H1 (cell line): ENCODE measurements around the gene AP1S1. TPM values are rescaled to one million over a fixed set of nuclear protein-coding genes. Genes with fewer than 3 reads are reported as not detected.

Source experiments
- CTCF ChIA-PET: fragments of 300-600 bp; sonication (Branson Sonifier 250); formaldehyde crosslinking; loops from one replicate; lab custom pipeline; 2021; ENCODE audit not compliant: partially characterized antibody; lab: Charles Lee
- POLR2A ChIA-PET: fragments of 300-600 bp; sonication (Branson Sonifier 250); formaldehyde crosslinking; loops from one replicate; lab custom pipeline; 2021; ENCODE audit warnings: inconsistent platforms; ENCODE audit not compliant: partially characterized antibody; lab: Charles Lee
- DNase-seq, 2 experiments: peaks; one replicate each; pipeline versions ENCODE4 v3.0.0 to v3.0.0-alpha.2; 2010 to 2022; ENCODE audit warnings: low spot score in 2 of 2, low read depth in 1 of 2, mixed read lengths in 1 of 2
- FAIRE-seq: peaks from 2 replicates; lab custom pipeline; 2011; peaks lifted over from hg19 to GRCh38; lab: Jason Lieb, UNC
- H2AFZ ChIP-seq: 2 replicates; pipeline ENCODE4 v1.8.1; 2012; ENCODE audit warnings: low read length, inconsistent platforms
- H2AK5ac ChIP-seq: 2 replicates; pipeline ENCODE4 v1.6.1; 2013; ENCODE audit warnings: low read depth, low read length
- H2BK120ac ChIP-seq: replicated peaks from 2 replicates; pipeline ENCODE3; 2013; ENCODE audit warnings: low read depth, low read length, inconsistent platforms
- H2BK12ac ChIP-seq: 2 replicates; pipeline ENCODE4 v1.6.1; 2013; ENCODE audit warnings: low read depth, low read length
- H2BK15ac ChIP-seq: 2 replicates; pipeline ENCODE4 v1.6.1; 2013; ENCODE audit warnings: low read length
- H2BK20ac ChIP-seq: 2 replicates; pipeline ENCODE4 v1.6.1; 2013; ENCODE audit warnings: low read length
- H2BK5ac ChIP-seq: 2 replicates; pipeline ENCODE4 v1.6.1; 2013; ENCODE audit warnings: low read depth, low read length
- H3K14ac ChIP-seq: 2 replicates; pipeline ENCODE4 v1.6.1; 2013; ENCODE audit warnings: inconsistent platforms; ENCODE audit not compliant: insufficient read length
- H3K18ac ChIP-seq: 2 replicates; pipeline ENCODE4 v1.6.1; 2013; ENCODE audit warnings: low read length; ENCODE audit errors: extremely low read depth
- H3K23ac ChIP-seq: 2 replicates; pipeline ENCODE4 v1.6.1; 2013; ENCODE audit warnings: inconsistent platforms; ENCODE audit not compliant: insufficient read length
- H3K23me2 ChIP-seq: 2 replicates; pipeline ENCODE4 v1.6.1; 2013; ENCODE audit warnings: low read depth, low read length
- H3K27ac ChIP-seq: 2 replicates; pipeline ENCODE4 v1.6.1; 2011; ENCODE audit warnings: low read depth, low read length, inconsistent platforms
- H3K27me3 ChIP-seq, 4 experiments: replicated peaks in 1 of 4; 1 replicate in 1 of 4; 2 replicates in 3 of 4; pipeline versions ENCODE4 v1.6.1 to v1.8.1; 2011 to 2013; ENCODE audit warnings: low read length in 3 of 4, mild to moderate bottlenecking in 3 of 4, inconsistent platforms in 2 of 4, mixed read lengths in 2 of 4, moderate library complexity in 1 of 4; ENCODE audit not compliant: control insufficient read depth in 3 of 4, insufficient read depth in 3 of 4; ENCODE audit errors: extremely low read depth in 1 of 4
- H3K36me3 ChIP-seq, 4 experiments: 2 replicates each; pipeline versions ENCODE4 v1.6.1 to v1.8.1; 2011 to 2013; ENCODE audit warnings: mild to moderate bottlenecking in 4 of 4, low read length in 3 of 4, moderate library complexity in 2 of 4, control low read depth in 1 of 4, inconsistent platforms in 1 of 4; ENCODE audit not compliant: insufficient read depth in 4 of 4, control insufficient read depth in 2 of 4
- H3K4ac ChIP-seq: replicated peaks from 2 replicates; pipeline ENCODE3; 2013; ENCODE audit warnings: low read length, low read depth, mixed read lengths, inconsistent platforms; ENCODE audit not compliant: insufficient read length
- H3K4me1 ChIP-seq, 4 experiments: replicated peaks in 1 of 4; 1 replicate in 1 of 4; 2 replicates in 3 of 4; pipeline versions ENCODE4 v1.6.1 to v1.8.1; 2011 to 2013; ENCODE audit warnings: low read length in 3 of 4, inconsistent platforms in 2 of 4, mixed read lengths in 1 of 4; ENCODE audit not compliant: insufficient read depth in 4 of 4, control insufficient read depth in 3 of 4
- H3K4me2 ChIP-seq, 2 experiments: 2 replicates each; pipeline versions ENCODE4 v1.6.1 to v1.8.1; 2011 to 2013; ENCODE audit warnings: low read depth in 2 of 2, low read length in 2 of 2, control low read depth in 1 of 2, inconsistent platforms in 1 of 2, mild to moderate bottlenecking in 1 of 2; ENCODE audit not compliant: insufficient read depth in 1 of 2
- H3K4me3 ChIP-seq, 4 experiments: fragments of 200-600, 300-600 bp in 1 of 4; sonication (generic), shearing (Covaris generic), sonication (Bioruptor Twin) in 1 of 4; 2 replicates each; pipeline versions ENCODE4 v1.5.1 to v1.8.1; 2011 to 2016; ENCODE audit warnings: low read length in 4 of 4, low read depth in 3 of 4, control low read depth in 2 of 4, inconsistent platforms in 2 of 4, mild to moderate bottlenecking in 2 of 4, mixed read lengths in 1 of 4, moderate library complexity in 1 of 4; ENCODE audit not compliant: insufficient read depth in 2 of 4; ENCODE audit errors: extremely low read depth in 1 of 4
- H3K56ac ChIP-seq: replicated peaks from 2 replicates; pipeline ENCODE3; 2013; ENCODE audit warnings: low read depth, mild to moderate bottlenecking, mixed read lengths, low read length, inconsistent platforms; ENCODE audit not compliant: insufficient read length
- H3K79me1 ChIP-seq: 2 replicates; pipeline ENCODE4 v1.6.1; 2013; ENCODE audit warnings: low read depth, low read length, control low read depth
- H3K79me2 ChIP-seq, 2 experiments: 2 replicates each; pipeline versions ENCODE4 v1.6.1 to v1.8.1; 2012 to 2013; ENCODE audit warnings: low read length in 2 of 2, mild to moderate bottlenecking in 2 of 2, inconsistent platforms in 1 of 2; ENCODE audit not compliant: insufficient read depth in 2 of 2, control insufficient read depth in 1 of 2
- H3K9ac ChIP-seq, 4 experiments: replicated peaks in 1 of 4; 1 replicate in 1 of 4; 2 replicates in 3 of 4; pipeline versions ENCODE4 v1.6.1 to v1.8.1; 2011 to 2013; ENCODE audit warnings: low read depth in 3 of 4, low read length in 3 of 4, control low read depth in 2 of 4, mild to moderate bottlenecking in 2 of 4, moderate library complexity in 2 of 4, inconsistent platforms in 1 of 4; ENCODE audit errors: extremely low read depth in 1 of 4
- H3K9me3 ChIP-seq, 2 experiments: 2 replicates each; pipeline versions ENCODE4 v1.6.1 to v1.8.1; 2012 to 2013; ENCODE audit warnings: mild to moderate bottlenecking in 2 of 2, moderate library complexity in 2 of 2, control low read depth in 1 of 2, inconsistent platforms in 1 of 2, low read depth in 1 of 2, low read length in 1 of 2, mixed read lengths in 1 of 2; ENCODE audit not compliant: insufficient read depth in 2 of 2
- H4K20me1 ChIP-seq, 2 experiments: replicated peaks in 1 of 2; 2 replicates each; pipeline versions ENCODE3 to v1.8.1; 2011 to 2013; ENCODE audit warnings: inconsistent platforms in 2 of 2, low read length in 2 of 2, mild to moderate bottlenecking in 1 of 2; ENCODE audit not compliant: insufficient read depth in 2 of 2, control insufficient read depth in 1 of 2
- H4K5ac ChIP-seq: 2 replicates; pipeline ENCODE4 v1.6.1; 2013; ENCODE audit warnings: low read length, low read depth, mixed read lengths, inconsistent platforms; ENCODE audit not compliant: insufficient read length
- H4K8ac ChIP-seq: 2 replicates; pipeline ENCODE4 v1.8.0; 2013; ENCODE audit warnings: mild to moderate bottlenecking, moderate library complexity, low read length, inconsistent platforms; ENCODE audit not compliant: insufficient read depth; ENCODE audit errors: extremely low read depth
- H4K91ac ChIP-seq: replicated peaks from 2 replicates; pipeline ENCODE3; 2013; ENCODE audit warnings: low read length, mixed read lengths, inconsistent platforms; ENCODE audit not compliant: insufficient read length
- EP300 ChIP-seq, 2 experiments: IDR thresholded peaks; 1 replicate in 1 of 2; 2 replicates in 1 of 2; pipeline ENCODE4 v1.6.1; 2011 to 2012; ENCODE audit warnings: low read depth in 2 of 2, low read length in 2 of 2, mild to moderate bottlenecking in 2 of 2, borderline replicate concordance in 1 of 2, inconsistent platforms in 1 of 2, moderate library complexity in 1 of 2
- RXRA ChIP-seq: IDR thresholded peaks from 2 replicates; pipeline ENCODE4 v1.6.1; 2011; ENCODE audit warnings: low read depth, mild to moderate bottlenecking, low read length, moderate library complexity; ENCODE audit not compliant: insufficient read depth
- SP2 ChIP-seq: IDR thresholded peaks from 2 replicates; pipeline ENCODE4 v1.6.1; 2012; ENCODE audit warnings: mild to moderate bottlenecking, low read length, inconsistent platforms
- TBP ChIP-seq: IDR thresholded peaks from 2 replicates; pipeline ENCODE4 v1.6.1; 2011; ENCODE audit warnings: low read depth, low read length, improper control_type of control experiment
- USF2 ChIP-seq: IDR thresholded peaks from 2 replicates; pipeline ENCODE4 v1.6.1; 2011; ENCODE audit warnings: low read length, improper control_type of control experiment
- WGBS, 2 experiments: shearing (Covaris generic) in 1 of 2; methylation state at CpG; one replicate each; pipeline versions ENCODE4 v1.1.6 to v1.1.7; 2013 to 2015; ENCODE audit warnings: low lambda C conversion rate in 2 of 2, mixed read lengths in 2 of 2, inconsistent platforms in 1 of 2, low coverage in 1 of 2, missing lambda C conversion rate in 1 of 2; ENCODE audit not compliant: insufficient replicate concordance in 2 of 2, insufficient coverage in 1 of 2, insufficient read length in 1 of 2; ENCODE audit errors: extremely low coverage in 1 of 2, missing lambda C conversion rate in 1 of 2; 5-methylcytosine and 5-hydroxymethylcytosine counted together
- polyA plus RNA-seq, 7 experiments: library from polyadenylated mRNA; depleted of rRNA in 3 of 7; stranded (reverse) in 5 of 7; unstranded in 2 of 7; fragments of >200 nt in 5 of 7; fragments of 200-250 nt in 2 of 7; gene quantifications; 1 replicate in 5 of 7; 2 replicates in 1 of 7; 4 replicates in 1 of 7; pipeline versions ENCODE4 v1.2.1 to v1.2.3, GENCODE V29; 2011 to 2013; ENCODE audit warnings: missing spikeins in 2 of 7, mixed read lengths in 2 of 7
- total RNA-seq: library from RNA; stranded (reverse); fragmentation: NEBNext Ultra II Directional; extraction: Animal tissue kit (Norgen Biotek cat#: 25700); gene quantifications from 2 replicates; pipeline ENCODE4 v1.2.1, GENCODE V29; 2021

The AP1S1 gene
- total and polyA plus RNA-seq, 2 of the 8 experiments (the other 6 are each of a cell fraction or from before 2014, with no cell fraction given) = 56.1 to 59.3 TPM

DNA sequence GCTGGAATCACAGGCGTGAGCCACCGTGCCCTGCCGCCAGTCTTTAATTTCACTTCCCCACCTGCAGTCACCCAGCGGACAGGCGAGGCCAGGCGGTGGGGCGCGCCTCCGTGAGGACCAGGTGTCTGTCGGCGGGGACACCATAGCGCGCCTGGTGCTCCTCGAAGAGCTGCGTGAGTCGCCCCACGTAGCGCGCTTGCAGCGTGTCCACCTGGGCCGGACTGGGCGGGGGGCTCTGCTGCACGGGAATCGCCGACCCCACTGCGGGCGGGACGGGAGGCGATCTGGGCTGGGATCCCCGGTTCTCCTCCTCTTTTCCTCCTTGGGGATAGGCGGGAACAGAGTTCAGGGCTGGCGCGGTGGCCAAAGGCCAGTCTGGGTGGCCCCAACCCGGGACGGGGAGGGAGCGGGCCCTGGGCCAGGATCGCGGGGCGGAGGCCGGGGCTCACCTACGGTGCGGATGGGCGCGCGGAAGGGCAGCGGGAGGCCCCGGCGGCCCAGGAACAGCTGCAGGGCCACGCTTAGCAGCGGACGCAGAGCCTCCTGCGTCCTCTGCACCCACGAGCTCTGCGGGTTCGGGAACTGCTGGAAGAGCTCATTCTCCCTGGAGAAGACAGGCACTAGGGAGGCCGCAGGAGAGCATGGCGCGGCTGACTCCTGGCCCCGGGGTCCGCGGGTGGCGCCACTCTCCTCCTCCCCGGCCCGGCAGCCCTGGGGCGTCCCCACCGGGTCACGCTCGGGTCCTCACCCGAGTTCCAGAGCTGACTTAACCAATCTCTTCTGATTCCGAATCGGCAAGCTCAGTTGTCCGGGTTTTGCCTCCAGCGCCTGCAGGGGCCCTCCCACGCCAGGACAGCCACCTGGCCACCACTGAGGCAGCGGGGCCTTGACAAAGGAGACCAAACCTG lies 47.7 kb downstream of the AP1S1 start:
- Histone ChIP-seq H2BK15ac (peak overlapping the region; percentile 61; the same call in 1 of the 2 replicates), H3K27ac (no peak overlapping the region), H3K4me3 (peak overlapping the region; percentile 37 to 60 (median 47)), H3K4ac (no peak overlapping the region), H3K9me3 (no peaks in the 10 kb centered on the region), H3K36me3 (no peaks in the 10 kb centered on the region), H3K27me3 (peaks cover 0 to 16% (median 9%) of the 10 kb centered on the region in 4 experiments; a peak in 5 of 7 replicates), H3K79me2 (no peaks in the 10 kb centered on the region), H4K91ac (peak overlapping the region; percentile 99), H3K9ac (peak overlapping the region in 2 of 4 experiments; percentile 25 to 38; a peak in 3 of 7 replicates), H2BK5ac (peak overlapping the region; percentile 52; the same call in 1 of the 2 replicates), H3K23me2 (peaks cover 8% of the 10 kb centered on the region; the same call in 1 of the 2 replicates), H4K8ac (peak overlapping the region; percentile 75), H3K23ac (no peak overlapping the region), H4K5ac (no peak overlapping the region), H4K20me1 (peaks cover 0 to 2% of the 10 kb centered on the region in 2 experiments), H3K79me1 (no peaks in the 10 kb centered on the region), H2BK120ac (peak overlapping the region; percentile 90), H2AK5ac (no peak overlapping the region), H2AFZ (peak overlapping the region; percentile 86; the same call in 1 of the 2 replicates), H3K18ac (peak overlapping the region; percentile 97), H3K4me1 (peaks cover 5 to 21% (median 14%) of the 10 kb centered on the region in 4 experiments), H3K56ac (peak overlapping the region; percentile 16), H3K14ac (no peak overlapping the region), H2BK12ac (peak overlapping the region; percentile 96; the same call in 1 of the 2 replicates), H3K4me2 (peak overlapping the region; percentile 59 to 67), H2BK20ac (peak overlapping the region; percentile 80; the same call in 1 of the 2 replicates)
- DNase-seq (peak in 1 of 2 experiments; percentile 78), FAIRE-seq (no peak)
- ChIA-PET CTCF (interaction anchor here (0.6 to 3.0 kb wide), 12 partner anchors 10 to 115 kb away, joined by 3 to 22 read pairs (median 4); partner anchors contain the start of genes PLOD3 and ZNHIT1), POLR2A (interaction anchor here (0.5 to 4.5 kb wide), 12 partner anchors 9 to 97 kb away, joined by 3 to 17 read pairs (median 4); partner anchors contain the start of genes PLOD3 and ZNHIT1)
- WGBS, 2 experiments = 13% methylated on average over 51 of the region's 75 CpGs; no CpG with 5 or more reads in 1 of the 2 experiments
- TF ChIP-seq USF2 (no peak), SP2 (no peak), EP300 (IDR thresholded peaks at IDR 0.05; ENCODE audit: borderline replicate concordance in 1 of 2, low read depth in 2 of 2, low read length in 2 of 2) (no peak), RXRA (no peak), TBP (peak; percentile 15; the same call in 1 of the 2 replicates)
